NCI-H2227 (cell line): Measurements from ENCODE around the gene CDH24.

ENCODE experiments used
- DNase-seq: peaks from one replicate; lab custom pipeline; 2025; ENCODE audit not compliant: unreplicated experiment; lab: John Stamatoyannopoulos, UW

The CDH24 gene

DNA sequence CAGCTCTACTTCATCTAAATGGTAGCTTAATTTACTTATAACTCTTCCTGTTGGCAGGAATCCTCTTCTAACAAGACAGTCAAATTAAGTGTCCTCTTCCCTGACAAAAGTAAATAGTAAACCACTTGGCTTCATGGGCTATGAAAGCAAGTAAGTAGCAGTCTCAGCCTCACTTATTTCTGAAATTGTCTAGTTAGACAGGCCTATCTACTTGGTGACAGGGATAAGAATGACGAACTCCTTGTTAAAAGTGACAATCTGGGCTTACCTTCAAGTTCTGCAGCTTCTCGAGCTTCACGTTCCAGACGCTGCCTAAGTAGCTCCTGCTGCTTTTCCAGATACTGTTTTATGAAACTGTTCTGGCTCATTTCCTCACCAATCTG is 32.9 kb upstream of the CDH24 start:
- no peak for DNase-seq

DNA sequence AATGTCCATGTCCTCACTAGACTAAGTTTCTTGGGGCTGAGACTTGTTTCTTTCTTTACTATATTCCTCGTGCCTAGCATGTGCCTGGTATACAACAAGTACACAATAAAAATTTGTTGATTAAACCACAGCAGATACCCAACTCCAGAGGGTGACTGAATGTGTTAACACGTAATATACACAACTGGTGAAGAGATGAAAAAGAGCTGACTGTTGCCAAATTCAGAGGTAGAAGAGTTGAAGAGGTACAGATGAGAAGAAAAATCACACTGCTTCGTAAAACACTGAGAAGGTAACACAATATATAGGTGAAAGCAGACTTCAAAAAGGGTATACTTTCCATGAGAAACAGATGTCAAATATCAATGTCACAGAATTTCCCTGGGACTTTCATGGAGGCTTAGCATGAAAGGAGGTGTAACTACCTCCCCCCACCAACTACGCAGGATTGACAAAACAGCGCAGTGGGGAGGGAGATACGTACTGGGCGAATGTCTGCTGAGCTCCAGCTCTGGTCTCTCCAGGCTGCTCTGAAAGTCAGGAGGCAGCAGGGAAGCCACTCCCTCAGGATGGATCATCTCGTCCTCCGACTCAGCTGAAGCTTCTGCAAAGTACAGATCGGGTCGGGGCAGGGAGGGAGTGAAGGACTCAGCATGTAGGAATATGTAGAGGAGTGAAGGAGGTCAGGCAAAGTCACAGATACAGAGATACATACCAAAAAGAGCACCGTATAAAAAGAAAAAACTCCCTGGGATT is 32.4 kb upstream of the CDH24 start:
- no peak for DNase-seq

DNA sequence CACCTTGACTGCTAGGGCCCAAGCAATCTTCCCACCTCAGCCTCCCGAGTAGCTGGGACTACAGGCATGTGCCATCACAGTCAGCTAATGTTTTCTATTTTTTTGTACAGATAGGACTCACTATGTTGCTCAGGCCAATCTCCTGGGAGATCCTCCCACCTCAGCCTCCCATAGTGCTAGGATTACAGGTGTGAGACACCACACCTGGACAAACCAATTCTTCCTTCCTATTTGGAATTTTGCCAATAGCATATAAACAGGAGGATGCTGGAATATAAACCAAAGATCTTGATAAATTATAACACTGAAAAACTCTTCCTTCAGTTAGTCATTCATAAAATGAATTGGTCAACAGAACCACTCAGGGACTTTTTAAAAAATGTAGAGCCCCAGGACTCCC is 29.2 kb upstream of the CDH24 start:
- DNase-seq: no peak

DNA sequence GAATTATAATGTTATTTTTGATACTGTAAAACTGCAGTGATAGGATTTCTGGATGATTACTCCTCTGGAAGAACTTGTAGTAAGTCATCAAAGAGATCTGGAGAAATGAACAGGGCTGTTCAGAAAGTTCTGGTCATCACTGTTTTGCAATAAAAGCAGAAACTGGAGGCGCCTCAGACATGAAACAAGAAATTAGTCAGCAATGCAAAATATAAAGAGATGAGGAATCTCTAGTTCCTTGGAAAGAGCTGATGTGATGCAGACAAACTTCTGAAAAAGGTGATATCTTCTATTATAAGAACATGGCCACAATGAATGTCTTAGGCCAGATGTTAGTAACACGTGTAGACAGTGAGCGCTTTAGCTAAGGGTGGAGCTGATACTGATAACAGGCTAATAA is 28.1 kb upstream of the CDH24 start:
- no peak for DNase-seq

DNA sequence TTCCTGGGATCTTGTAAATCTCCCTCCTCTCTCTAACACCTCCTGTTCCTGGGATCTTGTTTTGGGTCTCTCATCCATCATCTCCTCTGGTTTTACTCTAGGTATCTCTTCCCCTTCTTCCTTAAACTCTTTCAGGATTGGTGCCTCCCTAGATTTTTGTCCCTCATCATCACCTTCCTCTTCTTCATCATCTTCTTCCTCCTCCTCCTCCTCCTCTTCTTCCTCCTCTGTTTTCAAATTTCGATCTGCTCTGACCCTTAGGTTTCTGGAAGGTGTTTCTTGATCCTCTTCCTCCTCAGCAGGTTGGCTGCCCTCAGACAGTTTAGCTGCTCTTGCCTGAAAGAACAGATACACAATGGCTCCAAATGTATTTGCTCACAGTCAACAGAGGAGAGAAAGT is 23.2 kb upstream of the CDH24 start:
- no peak for DNase-seq

DNA sequence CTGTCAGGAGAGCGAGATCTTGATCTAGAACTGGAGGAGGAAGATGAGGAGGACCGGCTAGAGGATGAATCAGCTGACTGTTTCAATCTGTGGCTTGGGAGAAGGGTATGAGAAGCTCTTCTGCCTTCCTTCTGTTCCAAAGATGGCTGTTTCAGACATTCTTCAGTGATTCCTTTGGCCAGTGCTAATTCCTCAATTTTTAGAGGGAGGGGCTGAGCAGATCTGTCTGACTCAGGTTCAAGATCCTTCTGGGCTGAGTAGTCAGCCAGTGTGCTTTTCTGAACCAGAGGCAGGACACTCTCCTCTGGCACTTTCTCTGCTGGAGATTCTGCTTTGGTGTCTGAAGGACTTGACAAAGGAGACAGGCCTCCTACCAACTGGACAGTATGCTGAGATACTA is 22.4 kb upstream of the CDH24 start:
- no peak for DNase-seq

DNA sequence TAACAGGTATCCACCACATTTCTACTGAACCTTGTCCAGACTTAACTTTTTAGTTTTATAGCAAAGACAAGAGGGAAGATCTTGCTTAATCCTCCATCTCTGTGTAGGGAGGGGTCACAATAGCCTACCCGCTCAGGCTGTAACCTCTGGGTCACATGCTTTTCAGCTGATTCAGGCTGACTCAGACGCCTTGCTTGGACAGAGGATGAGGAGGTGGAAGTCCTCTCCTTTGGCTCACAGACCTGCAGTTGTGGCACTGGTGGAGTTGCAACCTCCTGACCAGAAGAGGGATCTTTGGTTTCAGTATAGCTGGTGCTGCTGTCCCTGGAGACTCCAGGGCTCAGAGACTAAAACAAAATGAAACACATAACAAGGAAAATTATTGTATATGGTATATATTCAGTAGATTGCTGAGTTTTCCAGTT is 21.4 kb upstream of the CDH24 start:
- no peak for DNase-seq

DNA sequence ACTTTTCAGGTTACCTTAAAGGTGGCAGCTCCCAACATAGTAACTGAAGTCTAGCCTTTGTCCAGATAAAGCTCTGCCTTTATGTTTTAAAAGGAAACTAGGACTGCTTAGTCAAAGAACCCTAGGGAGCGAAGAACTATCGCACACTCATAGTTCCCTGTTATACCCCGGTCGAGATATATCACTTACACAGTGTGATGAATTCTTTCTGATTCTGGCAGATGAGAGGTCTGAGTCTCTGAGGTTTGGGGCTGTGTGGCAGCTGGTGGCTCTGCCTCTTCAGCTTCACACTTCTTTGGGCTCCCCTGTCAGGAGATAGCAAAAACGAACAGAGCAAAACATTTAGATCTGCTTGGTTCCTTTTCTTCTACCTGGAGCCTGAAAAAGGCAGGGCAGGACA is 20.6 kb upstream of the CDH24 start:
- DNase-seq: no peak

DNA sequence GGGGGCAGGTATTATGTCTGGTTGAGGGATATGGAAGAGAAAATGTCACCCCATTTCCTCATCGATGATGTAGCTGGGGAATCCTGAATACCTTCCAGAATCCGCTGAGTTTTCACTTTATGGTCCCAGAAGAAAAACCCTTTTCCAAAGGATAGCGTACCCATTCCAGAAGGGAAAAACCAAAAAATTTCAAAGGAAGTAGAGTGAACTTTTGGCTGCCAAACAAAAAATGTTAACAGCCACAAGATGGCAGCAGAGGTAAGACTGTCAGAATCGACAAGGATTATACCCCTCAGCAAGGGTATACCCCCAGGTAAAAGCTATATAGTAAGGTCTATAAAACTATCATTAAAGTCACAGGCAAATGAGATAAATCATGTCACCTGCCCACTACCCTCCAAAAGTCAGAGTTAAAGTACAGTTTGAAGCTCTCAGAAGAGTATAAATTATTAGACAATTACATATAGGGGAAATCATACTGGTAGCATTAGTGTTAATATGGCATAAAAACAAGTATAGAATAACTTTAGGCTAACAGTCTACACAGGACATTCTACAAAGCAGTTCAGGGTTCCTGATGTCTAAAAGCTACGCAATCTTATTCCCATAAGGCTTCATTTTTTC is 19.6 kb upstream of the CDH24 start:
- DNase-seq: no peak

DNA sequence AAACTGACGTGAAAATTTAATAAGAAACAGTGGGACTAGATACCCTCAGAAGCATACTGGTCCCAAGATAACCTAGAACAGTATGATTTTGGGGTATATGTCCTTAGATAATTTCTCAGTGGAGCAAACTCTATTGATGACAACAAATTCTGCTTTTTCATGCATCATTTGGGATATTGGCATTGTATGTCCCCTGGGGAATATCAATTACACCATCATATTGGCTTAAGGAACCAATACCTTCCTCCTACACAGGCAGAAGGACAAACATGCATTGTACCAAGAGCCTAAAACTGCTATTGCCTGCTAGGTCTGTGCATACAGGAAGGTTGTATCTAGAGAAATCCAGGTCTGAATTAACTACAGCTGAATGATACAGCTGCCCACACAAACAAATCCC is 17.6 kb upstream of the CDH24 start:
- DNase-seq: no peak

DNA sequence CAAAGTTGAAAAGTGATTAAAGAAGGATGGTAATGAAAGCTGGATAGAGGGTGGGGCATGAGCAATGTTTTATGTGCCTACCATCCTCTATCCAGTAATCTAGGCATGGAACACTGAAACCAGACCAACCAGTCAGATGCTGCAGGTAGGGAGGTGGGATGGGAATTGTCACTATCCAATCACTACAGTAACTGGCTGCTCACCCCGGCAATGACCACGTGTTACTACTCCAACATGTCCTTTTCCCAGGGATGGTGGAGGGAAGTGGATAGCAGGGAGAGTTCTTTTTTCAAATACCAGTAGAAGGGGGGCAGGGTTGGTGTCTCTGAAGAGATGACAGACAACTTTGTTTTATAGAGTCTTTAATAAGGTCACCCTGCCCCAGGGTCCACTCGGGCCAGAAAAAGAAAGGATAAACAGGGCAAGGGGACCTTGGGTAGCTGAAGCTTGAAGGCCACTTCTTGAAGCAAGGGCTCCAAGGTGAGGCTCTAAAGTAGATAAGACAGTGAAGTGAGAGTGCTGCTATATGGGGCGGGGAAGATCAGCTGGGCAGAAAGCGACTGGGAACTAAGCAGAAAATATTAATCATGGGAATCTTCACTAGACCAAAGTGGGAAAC is 14.7 kb upstream of the CDH24 start:
- DNase-seq: no peak

DNA sequence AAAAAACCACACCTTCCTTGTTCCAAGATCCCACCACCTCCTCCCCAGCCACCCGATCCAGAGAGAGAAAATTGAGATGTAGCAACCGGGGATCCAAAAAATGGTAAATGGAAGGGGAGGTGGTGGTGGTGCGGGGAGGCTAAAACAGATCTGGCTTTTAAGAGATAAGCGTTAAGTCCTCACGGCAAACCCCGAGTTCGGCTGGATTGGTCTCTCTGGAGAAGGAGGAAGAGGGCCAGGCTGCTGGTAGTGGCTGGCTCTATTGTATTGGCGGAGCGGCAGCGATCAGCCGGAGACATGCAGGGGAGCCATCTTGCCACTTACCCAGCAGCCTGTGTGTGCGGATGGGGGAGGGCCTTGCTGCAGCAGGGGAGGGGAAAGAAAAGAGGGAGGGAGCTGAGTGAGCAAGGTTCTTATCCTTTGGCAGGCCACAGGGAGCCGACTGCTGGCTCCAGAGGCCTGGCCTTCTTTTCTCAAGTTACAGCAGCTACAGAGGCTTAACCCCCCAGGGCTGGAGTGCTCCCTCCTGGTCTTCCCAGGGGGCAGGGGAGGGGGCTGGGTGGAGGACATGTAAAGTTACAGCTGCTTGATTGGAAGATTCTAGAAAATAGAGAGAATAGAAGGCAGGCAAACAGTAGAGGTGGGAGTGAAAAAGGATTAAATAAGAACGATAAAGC is 14.1 kb upstream of the CDH24 start:
- DNase-seq: no peak

DNA sequence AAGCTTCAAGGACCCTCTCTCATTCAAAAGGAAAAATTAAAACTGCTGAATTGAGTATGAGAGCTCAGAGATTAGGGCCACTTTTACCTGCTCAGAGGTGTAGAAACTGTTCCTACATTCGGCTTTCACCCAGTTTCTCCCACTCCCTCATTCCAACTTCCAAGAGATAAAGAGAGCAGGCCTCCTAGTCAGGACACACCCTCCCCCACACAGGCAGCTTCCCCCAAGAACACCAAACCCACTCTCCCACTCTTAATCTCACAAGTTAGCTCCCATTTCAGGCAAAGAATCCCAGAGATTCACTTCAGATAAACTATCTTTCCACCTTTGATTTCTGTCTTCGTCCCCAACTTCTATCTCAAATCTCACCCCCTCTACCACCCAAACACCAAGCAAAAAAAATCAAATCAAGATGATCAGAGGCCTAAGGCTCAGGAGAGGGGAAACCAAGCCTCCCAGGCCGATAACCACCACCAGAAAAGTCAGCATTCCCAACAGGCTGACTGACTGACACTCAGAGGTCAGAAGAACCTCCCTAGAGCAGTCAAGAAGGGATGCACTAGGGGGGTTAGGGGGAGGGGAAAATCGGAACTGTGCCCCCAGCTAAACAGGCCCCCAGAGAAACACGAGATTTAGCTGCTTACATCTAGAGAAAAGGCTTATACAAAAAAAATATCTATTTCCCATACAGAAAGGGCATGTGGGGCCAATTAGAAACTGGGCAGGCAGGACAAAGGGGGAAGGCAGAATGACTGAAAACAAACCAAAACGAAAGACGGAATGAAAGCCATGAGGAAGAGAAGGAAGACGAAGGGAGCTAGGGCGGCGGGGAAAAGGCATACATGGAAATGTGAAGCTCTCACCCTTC is 13.2 kb upstream of the CDH24 start:
- DNase-seq: no peak

DNA sequence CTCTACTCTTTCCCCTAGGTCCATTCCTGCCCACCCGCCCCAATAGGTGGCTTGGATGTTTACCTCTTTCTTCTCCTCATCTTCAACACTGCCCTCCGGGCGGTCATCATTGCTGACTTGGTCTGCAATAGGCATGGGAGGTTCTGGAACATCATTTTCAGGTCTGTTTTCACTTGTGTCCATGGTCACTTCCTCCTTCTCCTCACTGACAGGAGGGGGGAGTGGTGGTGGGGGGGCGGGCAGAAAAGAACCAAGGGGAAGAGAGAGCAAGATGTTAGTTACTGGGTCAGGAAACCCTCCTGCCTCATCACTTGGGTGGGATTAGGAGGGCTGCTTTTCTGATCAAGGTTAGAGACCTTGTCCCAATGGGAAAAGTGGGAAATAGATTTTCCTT is 12.1 kb upstream of the CDH24 start:
- DNase-seq: no peak

DNA sequence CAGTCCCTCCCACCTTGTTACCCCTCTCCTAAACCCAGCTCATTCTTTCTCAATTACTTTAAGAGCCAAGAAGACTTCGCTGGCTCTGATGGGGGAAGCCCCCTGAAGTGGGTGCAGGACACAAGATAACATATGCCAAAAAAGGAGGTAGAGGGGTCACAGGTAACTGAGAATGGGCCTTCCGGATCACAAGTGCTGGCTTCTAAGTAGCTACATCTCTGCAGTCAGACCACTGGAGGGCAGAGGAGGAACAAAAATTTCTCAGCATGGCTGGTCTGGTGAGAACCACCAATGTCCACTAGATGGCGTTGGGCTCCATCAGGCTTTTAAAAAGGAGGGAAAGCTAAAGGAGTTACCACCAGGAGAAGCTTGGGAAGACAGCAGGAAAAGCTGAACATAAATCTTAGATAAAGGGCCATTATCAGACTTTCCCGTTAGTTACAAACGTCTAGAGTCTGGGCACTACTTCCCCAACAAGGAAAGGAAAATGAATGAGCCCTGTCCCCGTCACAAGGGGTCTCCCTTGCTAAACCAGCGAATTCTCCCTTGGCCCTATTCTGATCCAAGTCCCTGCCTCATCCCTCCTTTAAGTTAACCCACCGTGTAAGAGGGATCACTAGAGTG is 11.6 kb upstream of the CDH24 start:
- DNase-seq: no peak

DNA sequence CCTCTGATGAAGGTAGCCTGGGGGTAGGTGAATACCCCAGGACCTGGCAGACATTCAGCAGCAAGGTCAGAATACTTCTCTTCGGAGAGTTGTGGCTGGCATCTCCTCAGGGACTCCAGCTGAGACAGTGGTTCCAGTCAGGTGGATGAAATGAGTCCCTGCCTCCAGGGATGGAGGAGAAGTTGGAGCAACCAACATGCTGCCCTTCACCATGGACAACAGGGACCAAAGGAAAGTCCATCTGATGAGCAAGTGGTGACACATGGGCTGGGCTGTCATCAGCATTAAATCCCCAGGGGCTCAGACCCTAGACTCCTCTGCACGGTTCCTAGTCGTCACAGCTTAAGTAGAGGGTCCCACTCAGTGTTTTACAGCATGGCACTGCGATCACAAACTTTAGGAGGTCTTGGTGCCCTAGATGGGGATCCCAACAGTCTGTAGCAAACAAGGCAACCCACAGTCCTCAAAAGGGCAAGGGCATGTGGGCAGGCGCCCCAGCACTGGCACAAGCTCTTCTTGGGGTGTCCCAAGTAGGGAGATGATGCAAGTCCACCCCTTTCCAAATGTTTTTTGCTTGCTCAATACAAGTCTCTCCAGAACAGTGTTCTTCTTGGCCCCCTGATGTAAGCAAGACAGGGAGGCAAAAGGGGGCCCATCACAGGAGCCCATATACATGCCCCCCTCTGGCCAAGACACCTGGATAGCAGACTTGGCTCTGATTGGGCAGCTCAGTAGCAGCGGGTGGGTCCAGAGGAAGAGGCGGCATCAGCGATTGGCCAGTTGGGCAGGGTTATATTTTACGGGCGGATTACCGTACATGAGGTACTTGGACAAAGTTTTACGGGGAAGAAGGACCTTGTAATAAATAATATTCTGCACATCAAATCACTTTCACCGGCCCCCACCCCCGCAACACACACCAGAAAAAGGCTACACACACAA is 10.8 kb upstream of the CDH24 start:
- no peak for DNase-seq

DNA sequence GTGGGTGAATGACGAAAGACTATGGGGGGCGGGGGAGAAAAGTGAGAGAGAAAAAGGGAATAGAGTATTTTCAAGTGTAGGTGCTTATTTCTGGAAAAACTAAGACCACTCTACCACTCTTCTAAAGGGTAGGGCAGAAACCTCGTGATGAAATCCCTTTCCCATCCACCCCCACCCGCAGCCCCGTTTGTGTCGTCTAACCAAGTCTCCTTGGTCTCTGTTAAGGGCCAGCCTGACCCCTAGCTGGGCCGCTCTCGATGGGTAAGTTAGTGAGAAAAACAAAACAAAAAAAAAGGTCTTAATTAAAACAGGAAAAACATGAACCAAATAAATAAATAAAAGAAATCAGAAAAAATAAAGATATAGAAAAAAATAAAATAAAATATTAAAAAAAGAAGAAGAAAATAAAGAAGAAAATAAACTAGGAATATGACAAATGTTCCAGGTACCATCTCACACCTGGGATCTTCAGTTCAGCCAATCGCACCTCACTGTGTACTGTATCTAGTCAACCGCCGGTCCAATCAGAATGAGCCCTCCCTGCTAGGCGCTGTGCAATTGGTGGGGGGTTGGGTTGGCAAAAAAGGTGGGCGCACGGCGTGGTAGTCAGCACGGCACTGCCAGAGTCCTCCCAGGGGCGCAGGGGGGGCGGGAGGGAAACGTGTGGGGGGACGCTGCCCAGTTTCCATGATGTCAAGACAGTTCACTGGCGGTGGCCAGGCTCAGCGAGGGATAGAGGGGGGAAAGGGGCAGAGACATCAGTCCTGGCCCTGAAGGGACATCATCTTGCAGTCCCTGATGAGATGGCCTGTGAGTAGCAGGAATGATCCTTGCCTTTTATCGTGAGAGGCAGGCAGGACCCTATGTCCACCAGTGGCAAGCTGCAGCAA is 9.8 kb upstream of the CDH24 start:
- DNase-seq: no peak

DNA sequence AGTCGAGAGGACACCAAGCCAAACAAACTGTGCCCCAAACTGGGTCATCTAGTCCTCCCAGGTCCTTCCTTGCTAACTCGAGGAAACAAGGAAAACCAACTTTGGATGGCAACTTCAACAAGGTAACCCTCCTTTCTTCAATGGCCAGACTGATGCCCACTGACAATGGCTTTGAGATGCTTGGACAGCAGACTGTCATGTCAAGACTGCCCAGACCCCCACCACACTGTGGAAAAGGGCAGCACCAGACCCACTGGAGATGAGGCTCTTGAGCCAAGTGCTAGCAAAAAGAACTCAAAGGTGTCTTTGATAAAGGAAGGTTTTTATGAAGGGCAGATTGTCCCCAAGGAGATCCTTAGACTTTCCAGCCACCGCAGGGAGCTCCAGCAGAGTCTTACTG is 9.0 kb upstream of the CDH24 start:
- no peak for DNase-seq

DNA sequence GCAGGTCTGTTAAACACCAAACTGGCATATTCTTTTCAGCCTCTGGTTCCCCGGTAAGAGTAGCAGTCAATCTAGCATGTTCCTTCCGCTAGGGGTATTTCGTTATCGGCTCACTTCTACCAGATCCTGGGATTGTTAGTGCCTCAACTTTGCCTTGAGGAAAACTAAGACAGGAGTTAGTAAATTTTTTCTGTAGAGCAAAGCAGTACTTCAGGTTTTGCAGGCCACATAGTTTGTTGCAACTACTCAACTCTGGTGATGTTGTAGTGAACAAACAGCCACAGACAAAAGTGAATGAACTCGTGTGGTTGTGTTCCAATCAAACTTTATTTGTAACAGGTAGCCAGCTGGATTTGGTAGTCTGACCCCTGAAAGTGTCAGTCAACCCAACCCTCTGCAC is 6.3 kb upstream of the CDH24 start:
- DNase-seq: no peak
